IMR-90 (cell line): ENCODE data around the gene SPPL3.

Experiments used
- BHLHE40 ChIP-seq: fragments of 150-350 bp; IDR thresholded peaks from 2 replicates; pipeline ENCODE4 v1.6.1; 2016; ENCODE audit warnings: mild to moderate bottlenecking, low read depth, low read length
- CHD1 ChIP-seq: IDR thresholded peaks from 2 replicates; pipeline ENCODE4 v1.6.1; 2012; ENCODE audit warnings: low read depth, low read length, improper control_type of control experiment
- CTCF ChIP-seq: conservative IDR thresholded peaks from 2 replicates; pipeline ENCODE4 v1.5.1; 2012; ENCODE audit warnings: mild to moderate bottlenecking, low read depth, low read length, improper control_type of control experiment
- ELK1 ChIP-seq: fragments of 150-350 bp; IDR thresholded peaks from 2 replicates; pipeline ENCODE4 v1.6.1; 2016; ENCODE audit warnings: low read depth, mild to moderate bottlenecking, low read length, moderate library complexity, borderline replicate concordance
- FOS ChIP-seq: fragments of 150-350 bp; IDR thresholded peaks from 2 replicates; pipeline ENCODE4 v1.6.1; 2016; ENCODE audit warnings: low read depth, low read length
- MAFK ChIP-seq: IDR thresholded peaks from 2 replicates; pipeline ENCODE4 v1.6.1; 2012; ENCODE audit warnings: low read depth, low read length, improper control_type of control experiment
- MXI1 ChIP-seq: IDR thresholded peaks from 2 replicates; pipeline ENCODE4 v1.6.1; 2012; ENCODE audit warnings: low read depth, mild to moderate bottlenecking, low read length, moderate library complexity, borderline replicate concordance
- NFE2L2 ChIP-seq: fragments of 150-350 bp; IDR thresholded peaks from 2 replicates; pipeline ENCODE4 v1.6.1; 2016; ENCODE audit warnings: low read depth, mild to moderate bottlenecking, low read length
- POLR2A ChIP-seq: IDR thresholded peaks from 2 replicates; pipeline ENCODE4 v1.6.1; 2012; ENCODE audit warnings: mild to moderate bottlenecking, low read depth, low read length
- RAD21 ChIP-seq: IDR thresholded peaks from 2 replicates; pipeline ENCODE4 v1.6.1; 2012; ENCODE audit warnings: low read length, improper control_type of control experiment
- RCOR1 ChIP-seq: IDR thresholded peaks from 2 replicates; pipeline ENCODE4 v1.6.1; 2012; ENCODE audit warnings: mild to moderate bottlenecking, low read length, improper control_type of control experiment; ENCODE audit not compliant: insufficient replicate concordance
- USF2 ChIP-seq: fragments of 150-350 bp; IDR thresholded peaks from 2 replicates; pipeline ENCODE4 v1.6.1; 2017; ENCODE audit warnings: mild to moderate bottlenecking, antibody characterized with exemption, low read length, low read depth

- TF ChIP-seq CTCF, result no peak
- TF ChIP-seq CHD1, result no peak
- no peak for TF ChIP-seq MAFK
- no peak for TF ChIP-seq RAD21
- TF ChIP-seq POLR2A, result no peak
- TF ChIP-seq RCOR1, result no peak
- TF ChIP-seq USF2, result no peak
- no peak for TF ChIP-seq BHLHE40
- no peak for TF ChIP-seq FOS
- TF ChIP-seq ELK1, result no peak
- no peak for TF ChIP-seq MXI1
- TF ChIP-seq NFE2L2, result no peak
Observed at GRCh38 chr12:120725151-120725658, 179.0 kb downstream of the SPPL3 start.
